B cell (primary cell): ENCODE data around the gene NTRK3. TPM values are rescaled to one million over a fixed set of nuclear protein-coding genes. Genes with fewer than 3 reads are reported as not detected.

Experiments used
- ATAC-seq: fragments of 200-7000 bp; cut with Tn5 transposase; one replicate; pipeline ENCODE4 v1.10.0; 2021; ENCODE audit warnings: low read depth, mild to moderate bottlenecking, moderate number of reproducible peaks, moderate library complexity
- CTCF ChIA-PET: fragments of 350-600 bp; sonication (Branson Sonifier 250); formaldehyde crosslinking; loops from one replicate; lab custom pipeline; 2021; ENCODE audit warnings: antibody characterized with exemption, inconsistent platforms; lab: Charles Lee
- POLR2A ChIA-PET: fragments of 350-600 bp; sonication (Branson Sonifier 250); formaldehyde crosslinking; loops from one replicate; lab custom pipeline; 2021; ENCODE audit warnings: antibody characterized with exemption; lab: Charles Lee
- DNase-seq: peaks from one replicate; pipeline ENCODE4 v3.0.0; 2013
- H2AFZ ChIP-seq: 2 replicates; pipeline ENCODE4 v1.6.1; 2012; ENCODE audit warnings: mild to moderate bottlenecking, low read depth, low read length; ENCODE audit not compliant: insufficient read depth, poor library complexity, severe bottlenecking
- H3K27ac ChIP-seq, 2 donors: 1 replicate in 1 of 2; 2 replicates in 1 of 2; pipeline ENCODE4 v1.5.1; 2012 to 2013; ENCODE audit warnings: low read length in 2 of 2, mild to moderate bottlenecking in 2 of 2, moderate library complexity in 1 of 2
- H3K27me3 ChIP-seq, 4 experiments: fragments of 200-600 bp in 1 of 4; sonication (generic) in 1 of 4; replicated peaks in 1 of 4; 1 replicate in 2 of 4; 2 replicates in 2 of 4; pipeline versions ENCODE4 v1.6.1 to v1.7.0; 2013 to 2016; ENCODE audit warnings: low read length in 3 of 4, mild to moderate bottlenecking in 2 of 4, mixed read lengths in 1 of 4, moderate library complexity in 1 of 4; ENCODE audit not compliant: insufficient read depth in 4 of 4, control insufficient read depth in 3 of 4; ENCODE audit errors: control extremely low read depth in 1 of 4
- H3K36me3 ChIP-seq, 2 experiments: replicated peaks in 1 of 2; 1 replicate in 1 of 2; 2 replicates in 1 of 2; pipeline versions ENCODE4 v1.6.1 to v1.7.1; 2013; ENCODE audit warnings: low read length in 1 of 2; ENCODE audit not compliant: insufficient read depth in 2 of 2, control insufficient read depth in 1 of 2; ENCODE audit errors: control extremely low read depth in 1 of 2, extremely low read depth in 1 of 2
- H3K4me1 ChIP-seq, 2 donors: fragments of 200-600 bp in 1 of 2; sonication (generic) in 1 of 2; 1 replicate in 1 of 2; 2 replicates in 1 of 2; pipeline versions ENCODE4 v1.5.1 to v1.6.1; 2013 to 2017; ENCODE audit warnings: low read length in 2 of 2; ENCODE audit not compliant: control insufficient read depth in 2 of 2, insufficient read depth in 2 of 2
- H3K4me2 ChIP-seq: replicated peaks from 2 replicates; pipeline ENCODE3; 2012; ENCODE audit warnings: mild to moderate bottlenecking, low read depth, low read length; ENCODE audit not compliant: poor library complexity, severe bottlenecking
- H3K4me3 ChIP-seq, 5 experiments: fragments of 200-600 bp in 1 of 5; sonication (generic) in 1 of 5; 1 replicate in 3 of 5; 2 replicates in 2 of 5; pipeline versions ENCODE4 v1.5.1 to v1.7.0; 2011 to 2016; ENCODE audit warnings: low read length in 4 of 5, mild to moderate bottlenecking in 4 of 5, low read depth in 2 of 5, control low read depth in 1 of 5, moderate library complexity in 1 of 5; ENCODE audit not compliant: insufficient read depth in 1 of 5; ENCODE audit errors: control extremely low read depth in 1 of 5, extremely low read depth in 1 of 5
- H3K79me2 ChIP-seq: fragments of 200-600 bp; sonication (generic); one replicate; pipeline ENCODE4 v1.6.0; 2016; ENCODE audit warnings: low read length; ENCODE audit not compliant: control insufficient read depth, insufficient read depth
- H3K9ac ChIP-seq: fragments of 200-600 bp; sonication (generic); 2 replicates; pipeline ENCODE4 v1.6.1; 2017; ENCODE audit warnings: mild to moderate bottlenecking, low read length, moderate library complexity
- H3K9me3 ChIP-seq, 3 donors: one replicate each; pipeline versions ENCODE4 v1.6.1 to v1.7.1; 2013; ENCODE audit warnings: low read length in 2 of 3; ENCODE audit not compliant: control insufficient read depth in 2 of 3, insufficient read depth in 1 of 3; ENCODE audit errors: control extremely low read depth in 1 of 3
- H4K20me1 ChIP-seq: 2 replicates; pipeline ENCODE4 v1.6.0; 2012; ENCODE audit warnings: mild to moderate bottlenecking, low read length; ENCODE audit not compliant: insufficient read depth, control insufficient read depth, poor library complexity, severe bottlenecking
- H3K27ac Mint-ChIP-seq: one replicate; pipeline ENCODE4 v1.8.0; 2021; ENCODE audit warnings: mixed read lengths
- H3K27me3 Mint-ChIP-seq: one replicate; pipeline ENCODE4 v1.8.0; 2021; ENCODE audit warnings: mixed read lengths
- H3K4me1 Mint-ChIP-seq: one replicate; pipeline ENCODE4 v1.8.0; 2021; ENCODE audit warnings: mixed read lengths
- H3K4me3 Mint-ChIP-seq: one replicate; pipeline ENCODE4 v1.8.0; 2021; ENCODE audit warnings: mixed read lengths
- H3K9me3 Mint-ChIP-seq: one replicate; pipeline ENCODE4 v1.8.0; 2022; ENCODE audit warnings: mixed read lengths; ENCODE audit not compliant: insufficient read depth
- CTCF ChIP-seq: fragments of 200-600 bp; IDR thresholded peaks from one replicate; pipeline ENCODE4 v1.8.0; 2022; ENCODE audit warnings: antibody characterized with exemption, mild to moderate bottlenecking
- EZH2 ChIP-seq: IDR thresholded peaks from 2 replicates; pipeline ENCODE4 v1.6.1; 2012; ENCODE audit warnings: borderline replicate concordance, low read depth, mild to moderate bottlenecking, moderate library complexity, low read length; ENCODE audit not compliant: insufficient read depth, poor library complexity, severe bottlenecking
- WGBS: methylation state at CpG from one replicate; pipeline ENCODE4 v1.1.5; 2013; ENCODE audit warnings: missing lambda C conversion rate; ENCODE audit not compliant: insufficient coverage; 5-methylcytosine and 5-hydroxymethylcytosine counted together
- intact Hi-C: fragments of 100-400 bp; cut with micrococcal nuclease; formaldehyde crosslinking; loops from one replicate; pipeline ENCODE4 v1.10.0; 2022
- polyA plus RNA-seq: library from polyadenylated mRNA; depleted of rRNA; stranded (reverse); fragments of >200 nt; gene quantifications from 2 replicates; pipeline ENCODE4 v1.2.3, GENCODE V29; 2012
- total RNA-seq, 2 donors: library from RNA; stranded (reverse); fragments of 120-200 nt in 1 of 2; gene quantifications; 1 replicate in 1 of 2; 2 replicates in 1 of 2; pipeline versions ENCODE4 v1.2.3 to v1.2.4, GENCODE V29; 2013 to 2022

Gene NTRK3
- total and polyA plus RNA-seq, 2 donors (not counting 1 experiment from before 2014, with no cell fraction given): not detected

GRCh38 chr15:88140398-88140797 lies 116.1 kb downstream of the NTRK3 start:
- no peak for TF ChIP-seq EZH2
- TF ChIP-seq CTCF: no peak
- Mint-ChIP-seq H3K27me3 (peaks cover 8% of the 10 kb centered on the region), H3K9me3 (peaks cover 4% of the 10 kb centered on the region), H3K4me3 (no peak overlapping the region), H3K4me1 (no peaks in the 10 kb centered on the region), H3K27ac (no peak overlapping the region)
- ATAC-seq: no peak
- Histone ChIP-seq H3K9ac (no peak overlapping the region), H2AFZ (no peak overlapping the region), H3K27me3 (no peaks in the 10 kb centered on the region), H3K4me3 (no peak overlapping the region), H3K36me3 (no peaks in the 10 kb centered on the region), H4K20me1 (no peaks in the 10 kb centered on the region), H3K9me3 (peaks cover 0 to 23% (median 0%) of the 10 kb centered on the region in 3 donors), H3K79me2 (no peaks in the 10 kb centered on the region), H3K4me2 (no peak overlapping the region), H3K4me1 (no peaks in the 10 kb centered on the region), H3K27ac (no peak overlapping the region)
- POLR2A ChIA-PET: no interaction called here
- WGBS: 67% methylated on average over 1 of the region's 4 CpGs
- CTCF ChIA-PET: no interaction called here
- DNase-seq: no peak
- intact Hi-C loops: no loop called here

GRCh38 chr15:88139936-88140335 lies 116.6 kb downstream of the NTRK3 start:
- Mint-ChIP-seq H3K27ac (no peak overlapping the region), H3K27me3 (peaks cover 8% of the 10 kb centered on the region), H3K4me3 (no peak overlapping the region), H3K4me1 (no peaks in the 10 kb centered on the region), H3K9me3 (peaks cover 4% of the 10 kb centered on the region)
- Histone ChIP-seq H3K27me3 (no peaks in the 10 kb centered on the region), H3K4me3 (no peak overlapping the region), H3K4me2 (no peak overlapping the region), H4K20me1 (no peaks in the 10 kb centered on the region), H3K36me3 (no peaks in the 10 kb centered on the region), H3K9ac (no peak overlapping the region), H2AFZ (no peak overlapping the region), H3K4me1 (no peaks in the 10 kb centered on the region), H3K27ac (no peak overlapping the region), H3K79me2 (no peaks in the 10 kb centered on the region), H3K9me3 (peaks cover 0 to 23% (median 0%) of the 10 kb centered on the region in 3 donors)
- ATAC-seq (no peak), DNase-seq (no peak)
- POLR2A ChIA-PET: no interaction called here
- WGBS: 96% methylated on average over 2 of the region's 2 CpGs
- TF ChIP-seq CTCF (no peak), EZH2 (no peak)
- intact Hi-C loops: no loop called here
- CTCF ChIA-PET: no interaction called here
